Esophagus squamous epithelium (tissue), 4 donors: ENCODE results near the gene NDUFA5.

Experiments
- POLR2A ChIP-seq, 4 donors: fragments of 450-650 bp; IDR thresholded peaks; one replicate each; pipeline ENCODE4 v1.6.1; 2017; ENCODE audit warnings: antibody characterized with exemption in 4 of 4, mild to moderate bottlenecking in 4 of 4, moderate library complexity in 3 of 4
- TF ChIP-seq, protein P1 (sequence below), 6 experiments: fragments of 450-650 bp in 4 of 6; fragments of 200-600 bp in 2 of 6; sonication (generic) in 2 of 6; IDR thresholded peaks; one replicate each; pipeline ENCODE4 v1.5.1; 2016 to 2019; ENCODE audit warnings: antibody characterized with exemption in 6 of 6, mild to moderate bottlenecking in 4 of 6, moderate library complexity in 4 of 6

DNA sequence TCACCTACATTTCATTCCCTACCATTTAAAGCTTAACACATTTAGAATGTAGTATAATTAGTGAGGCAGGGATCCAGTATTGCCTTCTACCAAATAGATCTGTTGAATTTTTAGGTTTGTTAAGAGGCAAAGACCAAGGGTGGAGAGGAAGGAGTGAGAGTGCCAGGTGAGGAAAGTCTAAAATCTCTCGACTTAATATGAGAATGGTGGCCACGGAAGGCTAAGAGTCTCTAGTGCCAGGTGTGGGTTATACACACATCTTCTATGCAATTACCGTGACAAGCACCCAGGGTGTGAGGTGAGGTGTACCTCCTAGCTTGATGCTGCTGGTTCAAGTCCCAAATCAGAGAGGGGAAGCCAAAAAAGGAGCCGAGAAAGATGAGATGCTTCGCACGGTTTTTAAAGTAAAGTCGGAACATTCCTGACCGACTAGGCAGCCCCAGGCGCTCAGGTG lies 23.7 kb downstream of the NDUFA5 start:
- no peak for TF ChIP-seq POLR2A (IDR thresholded peaks at IDR 0.05)
- TF ChIP-seq, protein P1, sequence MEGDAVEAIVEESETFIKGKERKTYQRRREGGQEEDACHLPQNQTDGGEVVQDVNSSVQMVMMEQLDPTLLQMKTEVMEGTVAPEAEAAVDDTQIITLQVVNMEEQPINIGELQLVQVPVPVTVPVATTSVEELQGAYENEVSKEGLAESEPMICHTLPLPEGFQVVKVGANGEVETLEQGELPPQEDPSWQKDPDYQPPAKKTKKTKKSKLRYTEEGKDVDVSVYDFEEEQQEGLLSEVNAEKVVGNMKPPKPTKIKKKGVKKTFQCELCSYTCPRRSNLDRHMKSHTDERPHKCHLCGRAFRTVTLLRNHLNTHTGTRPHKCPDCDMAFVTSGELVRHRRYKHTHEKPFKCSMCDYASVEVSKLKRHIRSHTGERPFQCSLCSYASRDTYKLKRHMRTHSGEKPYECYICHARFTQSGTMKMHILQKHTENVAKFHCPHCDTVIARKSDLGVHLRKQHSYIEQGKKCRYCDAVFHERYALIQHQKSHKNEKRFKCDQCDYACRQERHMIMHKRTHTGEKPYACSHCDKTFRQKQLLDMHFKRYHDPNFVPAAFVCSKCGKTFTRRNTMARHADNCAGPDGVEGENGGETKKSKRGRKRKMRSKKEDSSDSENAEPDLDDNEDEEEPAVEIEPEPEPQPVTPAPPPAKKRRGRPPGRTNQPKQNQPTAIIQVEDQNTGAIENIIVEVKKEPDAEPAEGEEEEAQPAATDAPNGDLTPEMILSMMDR (IDR thresholded peaks at IDR 0.05), result no peak
